Midbrain (tissue), 1 donor: ENCODE results near the gene LDAH.

Source experiments
- DNase-seq: peaks from one replicate; lab custom pipeline; 2025; lab: John Stamatoyannopoulos, UW

Gene LDAH

GRCh38 chr2:20667531-20668401, 155.1 kb downstream of the LDAH start:
- DNase-seq, result no peak

GRCh38 chr2:20667151-20667530, 155.8 kb downstream of the LDAH start:
- no peak for DNase-seq

GRCh38 chr2:20666304-20667150, 156.4 kb downstream of the LDAH start, which contains the start of gene GDF7:
Gene GDF7, plus strand, starts transcription at chr2:20667144. Its CDS starts 96 bp downstream, at chr2:20667240.
- no peak for DNase-seq

- DNase-seq, result no peak
Measured at GRCh38 chr2:20666005-20666303, 156.9 kb downstream of the LDAH start.

- no peak for DNase-seq
Measured at GRCh38 chr2:20665243-20666004, 157.5 kb downstream of the LDAH start.

GRCh38 chr2:20664431-20665242, 158.3 kb downstream of the LDAH start:
- no peak for DNase-seq

- DNase-seq, result no peak
Measured at GRCh38 chr2:20664071-20664390, 158.9 kb downstream of the LDAH start.

- no peak for DNase-seq
Measured at GRCh38 chr2:20663196-20664070, 159.5 kb downstream of the LDAH start.

- no peak for DNase-seq
Measured at GRCh38 chr2:20662308-20662937, 160.5 kb downstream of the LDAH start.

GRCh38 chr2:20661421-20662307, 161.2 kb downstream of the LDAH start:
- peak; percentile 77 for DNase-seq

GRCh38 chr2:20660506-20661420, 162.1 kb downstream of the LDAH start:
- no peak for DNase-seq

GRCh38 chr2:20657522-20658235, 165.2 kb downstream of the LDAH start:
- no peak for DNase-seq

GRCh38 chr2:20656561-20656960, 166.3 kb downstream of the LDAH start:
- no peak for DNase-seq

GRCh38 chr2:20654535-20654813, 168.4 kb downstream of the LDAH start:
- no peak for DNase-seq

GRCh38 chr2:20653695-20654534, 169.0 kb downstream of the LDAH start:
- no peak for DNase-seq

GRCh38 chr2:20652673-20653575, 170.0 kb downstream of the LDAH start:
- no peak for DNase-seq
